T-helper 2 cell treated with Interferon-gamma antibody and Interleukin-4, amounts not matched to agents 5 μg/mL and 100 μg/mL, for 36 hours (primary cell): Measurements from ENCODE around the gene CNOT11.
"Not testable (repeated sequence)": the region's sequence is repeated elsewhere in the genome, so short reads cannot be mapped to it uniquely, and the experiment has no call there.

ENCODE experiments used
- DNase-seq: peaks from one replicate; pipeline ENCODE4 v3.0.0; 2021; ENCODE audit warnings: low spot score
- H3K27ac Mint-ChIP-seq: one replicate; pipeline ENCODE4 v1.8.0; 2021; ENCODE audit warnings: mild to moderate bottlenecking, mixed read lengths
- H3K27me3 Mint-ChIP-seq: one replicate; pipeline ENCODE4 v1.8.0; 2021; ENCODE audit warnings: low read depth, mixed read lengths
- H3K36me3 Mint-ChIP-seq: one replicate; pipeline ENCODE4 v1.8.0; 2021; ENCODE audit warnings: low read depth, mixed read lengths
- H3K4me1 Mint-ChIP-seq: one replicate; pipeline ENCODE4 v1.8.0; 2021; ENCODE audit warnings: low read depth, mixed read lengths
- H3K4me3 Mint-ChIP-seq: one replicate; pipeline ENCODE4 v1.8.0; 2022; ENCODE audit warnings: mild to moderate bottlenecking, moderate library complexity, mixed read lengths
- H3K9me3 Mint-ChIP-seq: one replicate; pipeline ENCODE4 v1.8.0; 2021; ENCODE audit warnings: mixed read lengths

Gene CNOT11

GRCh38 chr2:101252408-101253012 lies at the start of gene CNOT11:
Gene CNOT11, plus strand, starts transcription at chr2:101252886. Its CDS starts 79 bp downstream, at chr2:101252965.
- H3K27ac Mint-ChIP-seq: peak within 1 kb of the TSS; percentile 98
- H3K4me1 Mint-ChIP-seq: peaks cover 33% of the 10 kb centered on the region
- H3K9me3 Mint-ChIP-seq: no peaks in the 10 kb centered on the region
- no peaks in the 10 kb centered on the region for H3K27me3 Mint-ChIP-seq
- peaks cover 20% of the 10 kb centered on the region for H3K36me3 Mint-ChIP-seq
- DNase-seq: peak; percentile 97
- H3K4me3 Mint-ChIP-seq: peak within 1 kb of the TSS; percentile 98

- Mint-ChIP-seq H3K27ac (peak overlapping the region; percentile 62), H3K9me3 (no peaks in the 10 kb centered on the region), H3K27me3 (no peaks in the 10 kb centered on the region), H3K36me3 (no peaks in the 10 kb centered on the region), H3K4me3 (peak overlapping the region; percentile 61), H3K4me1 (peaks cover 11% of the 10 kb centered on the region)
- DNase-seq: no peak
Measured at GRCh38 chr2:101204400-101205115, 48.1 kb upstream of the CNOT11 start.

- H3K27ac Mint-ChIP-seq: peak overlapping the region; percentile 65
- no peaks in the 10 kb centered on the region for H3K27me3 Mint-ChIP-seq
Measured at GRCh38 chr2:101205521-101206479, 46.9 kb upstream of the CNOT11 start.

GRCh38 chr2:101208830-101209229 lies 43.9 kb upstream of the CNOT11 start:
- Mint-ChIP-seq H3K9me3 (no peaks in the 10 kb centered on the region), H3K4me3 (no peak overlapping the region), H3K36me3 (no peaks in the 10 kb centered on the region), H3K27ac (no peak overlapping the region), H3K27me3 (no peaks in the 10 kb centered on the region), H3K4me1 (peaks cover 11% of the 10 kb centered on the region)
- no peak for DNase-seq

More at GRCh38 chr2:101205521-101206479, 46.9 kb upstream of the CNOT11 start:
- DNase-seq: peak; percentile 32
- no peaks in the 10 kb centered on the region for H3K36me3 Mint-ChIP-seq
- peak overlapping the region; percentile 61 for H3K4me3 Mint-ChIP-seq
- no peaks in the 10 kb centered on the region for H3K9me3 Mint-ChIP-seq
- H3K4me1 Mint-ChIP-seq: peaks cover 11% of the 10 kb centered on the region

GRCh38 chr2:101219246-101219645 lies 33.4 kb upstream of the CNOT11 start:
- Mint-ChIP-seq H3K27ac (no peak overlapping the region), H3K4me1 (peaks cover 13% of the 10 kb centered on the region), H3K27me3 (peaks cover 8% of the 10 kb centered on the region), H3K36me3 (peaks cover 8% of the 10 kb centered on the region), H3K4me3 (no peak overlapping the region), H3K9me3 (peaks cover 9% of the 10 kb centered on the region)
- no peak for DNase-seq

GRCh38 chr2:101220091-101220490 lies 32.6 kb upstream of the CNOT11 start:
- DNase-seq, H3K27ac Mint-ChIP-seq, H3K4me3 Mint-ChIP-seq, H3K27me3 Mint-ChIP-seq: not testable (repeated sequence)
- Mint-ChIP-seq H3K4me1 (peaks cover 18% of the 10 kb centered on the region), H3K9me3 (peaks cover 15% of the 10 kb centered on the region), H3K36me3 (peaks cover 13% of the 10 kb centered on the region)

- peaks cover 25% of the 10 kb centered on the region for H3K9me3 Mint-ChIP-seq
- peak; percentile 21 for DNase-seq
- no peaks in the 10 kb centered on the region for H3K27me3 Mint-ChIP-seq
- peaks cover 20% of the 10 kb centered on the region for H3K4me1 Mint-ChIP-seq
- peaks cover 14% of the 10 kb centered on the region for H3K36me3 Mint-ChIP-seq
- peak overlapping the region; percentile 59 for H3K4me3 Mint-ChIP-seq
- peak overlapping the region; percentile 76 for H3K27ac Mint-ChIP-seq
Measured at GRCh38 chr2:101223814-101224231, 28.9 kb upstream of the CNOT11 start.

GRCh38 chr2:101230541-101231001 lies 22.1 kb upstream of the CNOT11 start:
- H3K4me3 Mint-ChIP-seq: no peak overlapping the region
- no peaks in the 10 kb centered on the region for H3K27me3 Mint-ChIP-seq
- H3K27ac Mint-ChIP-seq: no peak overlapping the region
- H3K9me3 Mint-ChIP-seq: peaks cover 12% of the 10 kb centered on the region
- H3K36me3 Mint-ChIP-seq: no peaks in the 10 kb centered on the region
- no peak for DNase-seq
- H3K4me1 Mint-ChIP-seq: no peaks in the 10 kb centered on the region

GRCh38 chr2:101231240-101231639 lies 21.4 kb upstream of the CNOT11 start:
- Mint-ChIP-seq H3K36me3 (no peaks in the 10 kb centered on the region), H3K4me3 (no peak overlapping the region), H3K27me3 (no peaks in the 10 kb centered on the region), H3K4me1 (no peaks in the 10 kb centered on the region), H3K27ac (no peak overlapping the region), H3K9me3 (peaks cover 7% of the 10 kb centered on the region)
- no peak for DNase-seq

GRCh38 chr2:101231937-101232730 lies 20.6 kb upstream of the CNOT11 start:
- Mint-ChIP-seq H3K4me3 (no peak overlapping the region), H3K9me3 (peaks cover 7% of the 10 kb centered on the region), H3K4me1 (no peaks in the 10 kb centered on the region), H3K27me3 (no peaks in the 10 kb centered on the region), H3K36me3 (no peaks in the 10 kb centered on the region), H3K27ac (no peak overlapping the region)
- no peak for DNase-seq

GRCh38 chr2:101232770-101233169 lies 19.9 kb upstream of the CNOT11 start:
- H3K27ac Mint-ChIP-seq: no peak overlapping the region
- H3K27me3 Mint-ChIP-seq: no peaks in the 10 kb centered on the region
- H3K36me3 Mint-ChIP-seq: no peaks in the 10 kb centered on the region
- no peak overlapping the region for H3K4me3 Mint-ChIP-seq
- H3K9me3 Mint-ChIP-seq: peaks cover 7% of the 10 kb centered on the region
- no peak for DNase-seq
- H3K4me1 Mint-ChIP-seq: no peaks in the 10 kb centered on the region

- Mint-ChIP-seq H3K36me3 (no peaks in the 10 kb centered on the region), H3K4me1 (no peaks in the 10 kb centered on the region), H3K27me3 (no peaks in the 10 kb centered on the region), H3K4me3 (no peak overlapping the region), H3K27ac (no peak overlapping the region), H3K9me3 (peaks cover 7% of the 10 kb centered on the region)
- no peak for DNase-seq
Measured at GRCh38 chr2:101234169-101234938, 18.3 kb upstream of the CNOT11 start.
